Prostate gland (tissue), 2 donors: ENCODE results near the gene BTBD7. TPM values are rescaled to one million over a fixed set of nuclear protein-coding genes. Genes with fewer than 3 reads are reported as not detected.

ENCODE experiments used
- DNase-seq: peaks from one replicate; pipeline ENCODE4 v3.0.0-alpha.2; 2019; ENCODE audit warnings: low spot score
- H3K27ac ChIP-seq, 2 donors: fragments of 200-600 bp; sonication (generic); 2 replicates each; pipeline ENCODE4 v1.5.1; 2017 to 2019
- H3K27me3 ChIP-seq: fragments of 200-600 bp; sonication (generic); replicated peaks from 2 replicates; pipeline ENCODE4 v1.5.1; 2019; ENCODE audit not compliant: insufficient read depth
- H3K36me3 ChIP-seq, 2 donors: fragments of 200-600 bp; sonication (generic); 1 replicate in 1 of 2; 2 replicates in 1 of 2; pipeline versions ENCODE4 v1.5.1 to v1.8.1; 2017 to 2019
- H3K4me1 ChIP-seq: fragments of 200-600 bp; sonication (generic); replicated peaks from 2 replicates; pipeline ENCODE4 v1.5.1; 2019
- H3K4me3 ChIP-seq, 2 donors: fragments of 200-600 bp; sonication (generic); 2 replicates each; pipeline ENCODE4 v1.5.1; 2017 to 2019
- H3K9me3 ChIP-seq: fragments of 200-600 bp; sonication (generic); 2 replicates; pipeline ENCODE4 v1.5.1; 2017
- POLR2A ChIP-seq: fragments of 450-650 bp; IDR thresholded peaks from one replicate; pipeline ENCODE4 v1.6.1; 2016; ENCODE audit warnings: antibody characterized with exemption, mild to moderate bottlenecking
- POLR2AphosphoS5 ChIP-seq: sonication (generic); formaldehyde crosslinking; IDR thresholded peaks from one replicate; pipeline ENCODE4 v1.6.1; 2017; ENCODE audit warnings: antibody characterized with exemption
- WGBS: methylation state at CpG from one replicate; pipeline ENCODE4 v1.1.5; 2018; 5-methylcytosine and 5-hydroxymethylcytosine counted together
- intact Hi-C: fragments of 100-400 bp; cut with DNase I; formaldehyde crosslinking; loops from one replicate; pipeline ENCODE4 v1.14.2; 2022
- total RNA-seq, 2 donors: library from RNA; depleted of rRNA; stranded (reverse); fragments of >200 nt; gene quantifications; one replicate each; pipeline ENCODE4 v1.1.0, GENCODE V29; 2016
- TF ChIP-seq, protein P1 (sequence below), 4 experiments: fragments of 200-600 bp in 2 of 4; fragments of 450-650 bp in 2 of 4; sonication (generic) in 2 of 4; IDR thresholded peaks; 1 replicate in 3 of 4; 2 replicates in 1 of 4; pipeline ENCODE4 v1.5.1; 2016 to 2019; ENCODE audit warnings: antibody characterized with exemption in 4 of 4, mild to moderate bottlenecking in 2 of 4, moderate library complexity in 2 of 4

BTBD7 gene
- total RNA-seq, 2 donors from 2014 or later, result 23.8 to 25.8 TPM

DNA sequence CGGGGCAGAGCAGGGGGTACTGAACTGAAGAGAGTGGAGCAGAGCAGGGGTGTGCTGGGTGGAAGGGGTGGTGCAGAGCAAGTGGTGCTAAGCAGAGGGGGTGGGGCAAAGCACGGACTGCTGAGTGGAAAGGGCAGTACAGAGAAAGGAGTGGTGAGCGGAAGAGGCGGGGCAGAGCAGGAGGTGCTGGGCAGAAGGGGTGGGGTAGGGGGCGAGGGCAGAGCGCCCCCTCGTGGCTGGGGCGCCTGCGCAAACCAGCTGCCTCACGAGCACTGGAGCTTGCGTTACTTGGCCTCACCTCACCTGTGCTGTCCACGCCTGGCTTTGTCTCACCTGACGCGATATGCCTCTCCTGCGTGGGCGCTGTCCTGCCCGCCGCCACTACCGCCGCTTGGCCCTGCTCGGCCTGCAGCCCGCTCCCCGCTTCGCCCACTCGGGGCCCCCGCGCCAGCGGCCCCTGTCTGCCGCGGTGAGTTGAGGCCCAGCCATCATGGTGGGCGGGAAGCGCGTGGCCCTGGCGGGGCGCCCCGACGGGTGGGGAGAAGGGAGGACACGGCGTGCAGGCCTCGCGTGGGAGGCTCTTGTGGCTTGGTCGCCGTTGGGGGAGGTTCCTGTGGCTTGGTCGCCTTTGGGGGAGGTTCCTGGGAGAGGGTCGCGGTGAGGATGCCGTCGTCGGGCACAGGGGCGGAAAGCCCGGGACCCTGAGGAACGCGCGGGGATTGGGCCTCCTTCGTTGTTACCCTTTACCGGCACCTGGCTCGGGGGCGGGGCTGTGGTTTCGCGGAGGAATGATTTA, 14.3 kb upstream of the BTBD7 start, which contains the start of gene COX8C:
Gene COX8C, plus strand, starts transcription at position 257 of the 796 bp plus-strand sequence. Its CDS starts 87 bp downstream, at position 344.
- no peaks in the 10 kb centered on the region for H3K27me3 ChIP-seq
- intact Hi-C loops, result no loop called here
- no peak within 1 kb of the TSS for H3K27ac ChIP-seq
- H3K9me3 ChIP-seq, result no peaks in the 10 kb centered on the region
- no peak for DNase-seq
- H3K4me3 ChIP-seq, result no peak within 1 kb of the TSS
- H3K36me3 ChIP-seq, result no peaks in the 10 kb centered on the region
- TF ChIP-seq POLR2A (no peak), POLR2AphosphoS5 (no peak)
- TF ChIP-seq, protein P1, sequence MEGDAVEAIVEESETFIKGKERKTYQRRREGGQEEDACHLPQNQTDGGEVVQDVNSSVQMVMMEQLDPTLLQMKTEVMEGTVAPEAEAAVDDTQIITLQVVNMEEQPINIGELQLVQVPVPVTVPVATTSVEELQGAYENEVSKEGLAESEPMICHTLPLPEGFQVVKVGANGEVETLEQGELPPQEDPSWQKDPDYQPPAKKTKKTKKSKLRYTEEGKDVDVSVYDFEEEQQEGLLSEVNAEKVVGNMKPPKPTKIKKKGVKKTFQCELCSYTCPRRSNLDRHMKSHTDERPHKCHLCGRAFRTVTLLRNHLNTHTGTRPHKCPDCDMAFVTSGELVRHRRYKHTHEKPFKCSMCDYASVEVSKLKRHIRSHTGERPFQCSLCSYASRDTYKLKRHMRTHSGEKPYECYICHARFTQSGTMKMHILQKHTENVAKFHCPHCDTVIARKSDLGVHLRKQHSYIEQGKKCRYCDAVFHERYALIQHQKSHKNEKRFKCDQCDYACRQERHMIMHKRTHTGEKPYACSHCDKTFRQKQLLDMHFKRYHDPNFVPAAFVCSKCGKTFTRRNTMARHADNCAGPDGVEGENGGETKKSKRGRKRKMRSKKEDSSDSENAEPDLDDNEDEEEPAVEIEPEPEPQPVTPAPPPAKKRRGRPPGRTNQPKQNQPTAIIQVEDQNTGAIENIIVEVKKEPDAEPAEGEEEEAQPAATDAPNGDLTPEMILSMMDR (IDR thresholded peaks at IDR 0.05), result no peak
- no peaks in the 10 kb centered on the region for H3K4me1 ChIP-seq
- whole genome bisulfite sequencing, result 95% methylated on average over 60 of the region's 60 CpGs

DNA sequence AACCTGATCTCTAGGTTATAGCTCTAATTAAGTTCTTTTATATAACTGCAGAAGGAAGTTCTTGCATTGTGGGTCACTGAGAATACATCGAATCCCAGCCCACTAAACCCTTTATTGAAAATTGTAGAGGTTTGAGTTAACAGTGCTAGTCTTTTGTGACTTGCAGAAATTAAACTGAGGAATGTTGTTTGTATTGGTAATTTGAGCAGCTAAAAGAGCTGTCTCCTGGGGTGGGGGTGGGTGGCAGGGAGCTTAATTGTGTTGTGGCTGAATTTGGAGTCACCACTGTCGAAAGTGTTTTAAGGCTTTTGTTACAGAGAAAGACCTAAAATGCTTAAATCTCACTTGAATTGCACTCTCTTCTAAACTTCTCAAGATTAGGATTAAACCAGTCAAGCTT, 11.0 kb upstream of the BTBD7 start:
- H3K9me3 ChIP-seq, result no peaks in the 10 kb centered on the region
- no peak for DNase-seq
- intact Hi-C loops, result no loop called here
- TF ChIP-seq POLR2A, result no peak
- TF ChIP-seq POLR2AphosphoS5, result no peak
- TF ChIP-seq, protein P1 (IDR thresholded peaks at IDR 0.05), result no peak
- H3K4me3 ChIP-seq, result no peak overlapping the region
- no peaks in the 10 kb centered on the region for H3K4me1 ChIP-seq
- H3K36me3 ChIP-seq, result no peaks in the 10 kb centered on the region
- H3K27ac ChIP-seq, result no peak overlapping the region
- no peaks in the 10 kb centered on the region for H3K27me3 ChIP-seq
- WGBS, result 33% methylated on average over 2 of the region's 2 CpGs

DNA sequence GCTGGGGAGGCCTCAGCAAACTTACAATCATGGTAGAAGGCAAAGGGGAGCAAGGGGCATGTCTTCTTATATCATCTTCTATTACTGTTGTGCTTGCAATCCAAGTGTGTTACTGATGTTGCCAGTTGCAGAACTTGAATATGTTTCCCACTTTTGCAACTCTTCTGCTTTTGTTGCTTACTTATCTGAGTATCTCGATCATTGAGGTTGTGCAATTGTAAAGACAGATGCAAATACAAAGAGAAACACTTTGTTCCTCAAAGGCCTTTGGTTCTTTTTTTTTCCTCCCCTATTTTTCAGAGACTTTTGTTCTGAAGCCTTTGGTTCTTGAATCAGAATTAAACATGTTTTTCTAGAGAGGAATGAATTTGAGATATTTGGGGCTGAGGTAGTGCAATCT, 10.4 kb upstream of the BTBD7 start:
- 24% methylated on average over 1 of the region's 1 CpG for WGBS
- H3K4me1 ChIP-seq, result no peaks in the 10 kb centered on the region
- no peak overlapping the region for H3K27ac ChIP-seq
- DNase-seq, result no peak
- no peaks in the 10 kb centered on the region for H3K27me3 ChIP-seq
- H3K4me3 ChIP-seq, result no peak overlapping the region
- no peaks in the 10 kb centered on the region for H3K9me3 ChIP-seq
- TF ChIP-seq POLR2AphosphoS5, result no peak
- TF ChIP-seq, protein P1 (IDR thresholded peaks at IDR 0.05), result no peak
- no peak for TF ChIP-seq POLR2A
- no peaks in the 10 kb centered on the region for H3K36me3 ChIP-seq
- intact Hi-C loops, result no loop called here

DNA sequence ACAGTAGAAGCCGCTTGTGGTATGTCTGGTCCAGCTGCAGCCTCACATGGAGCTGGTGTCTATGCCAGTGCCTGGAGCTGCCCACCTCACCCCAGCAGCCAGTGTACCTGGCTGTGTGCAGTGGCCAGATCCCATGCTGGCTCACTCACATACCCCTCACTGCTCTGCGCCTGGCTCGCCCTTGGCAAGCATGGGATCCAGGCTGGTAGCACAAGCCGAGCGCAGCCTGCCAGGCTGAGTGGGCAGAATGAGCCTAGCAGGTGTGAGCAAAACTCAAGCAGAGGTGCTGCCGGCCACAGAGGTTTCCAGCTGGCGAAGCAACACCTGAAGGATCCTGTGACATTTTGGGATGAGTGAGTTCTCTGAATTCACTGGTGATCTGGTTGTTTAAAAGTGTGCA, 5.0 kb upstream of the BTBD7 start:
- DNase-seq, result no peak
- Histone ChIP-seq H3K27ac (no peak overlapping the region), H3K27me3 (no peaks in the 10 kb centered on the region), H3K4me1 (no peaks in the 10 kb centered on the region), H3K36me3 (no peaks in the 10 kb centered on the region), H3K4me3 (no peak overlapping the region), H3K9me3 (no peaks in the 10 kb centered on the region)
- intact Hi-C loops, result no loop called here
- 95% methylated on average over 6 of the region's 7 CpGs for WGBS
- TF ChIP-seq POLR2AphosphoS5, result no peak
- no peak for TF ChIP-seq POLR2A
- TF ChIP-seq, protein P1 (IDR thresholded peaks at IDR 0.05), result no peak
